H1 (cell line): Measurements from ENCODE around the gene MED17.

Source experiments
- POLR2A ChIP-seq, 2 experiments: IDR thresholded peaks; 1 replicate in 1 of 2; 2 replicates in 1 of 2; pipeline ENCODE4 v1.6.1; 2011; ENCODE audit warnings: low read depth in 2 of 2, low read length in 2 of 2, mild to moderate bottlenecking in 2 of 2; ENCODE audit errors: control extremely low read depth in 1 of 2
- POLR2AphosphoS5 ChIP-seq: IDR thresholded peaks from 2 replicates; pipeline ENCODE4 v1.6.1; 2011; ENCODE audit warnings: low read depth, low read length

GRCh38 chr11:93838967-93839366 lies 54.9 kb downstream of the MED17 start:
- TF ChIP-seq POLR2A (IDR thresholded peaks at IDR 0.05; ENCODE audit: control extremely low read depth in 1 of 2, low read depth in 2 of 2, low read length in 2 of 2): no peak
- no peak for TF ChIP-seq POLR2AphosphoS5
